Measurements from ENCODE around the gene ST6GALNAC5. TPM values are rescaled to one million over a fixed set of nuclear protein-coding genes. Genes with fewer than 3 reads are reported as not detected.

Gene ST6GALNAC5
- total RNA-seq, 2 donors from 2014 or later: 9.1 to 9.4 TPM

DNA sequence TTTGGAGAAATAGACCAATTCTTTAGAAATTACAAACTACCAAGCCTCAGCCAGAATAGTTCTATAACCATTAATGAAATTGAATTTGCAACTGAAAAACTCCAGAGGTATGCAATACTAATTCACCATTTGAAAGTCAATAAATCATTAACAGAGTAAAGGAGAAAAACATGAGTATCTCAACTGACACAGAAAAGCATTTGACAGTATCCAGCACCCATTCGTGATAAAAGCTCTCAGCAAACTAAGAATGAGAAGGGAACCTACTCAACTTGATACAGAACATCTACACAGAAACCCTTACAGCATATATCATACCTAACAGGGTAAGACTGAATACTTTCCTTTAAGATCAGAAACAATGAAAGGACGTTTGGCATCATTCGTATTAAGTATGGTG, 54.3 kb downstream of the ST6GALNAC5 start:
- H3K9me3 ChIP-seq (ENCODE audit: control insufficient read depth, low read length): no peaks in the 10 kb centered on the region
- no peak overlapping the region for H3K27ac ChIP-seq (ENCODE audit: low read depth, low read length)
- WGBS, 2 experiments (ENCODE audit: insufficient coverage in 1 of 2, insufficient read length in 1 of 2): 90% methylated on average over 3 of the region's 3 CpGs; no CpG with 5 or more reads in 1 of the 2 experiments
- H3K36me3 Mint-ChIP-seq (ENCODE audit: low read depth): no peaks in the 10 kb centered on the region
- H3K27me3 ChIP-seq (ENCODE audit: control insufficient read depth, insufficient read depth, low read length, poor library complexity, severe bottlenecking): no peaks in the 10 kb centered on the region
- no peak overlapping the region for H3K4me3 ChIP-seq (ENCODE audit: low read length)
- DNase-seq: no peak
- H3K4me1 ChIP-seq (ENCODE audit: control insufficient read depth, insufficient read depth, low read length): peaks cover 5% of the 10 kb centered on the region
- peaks cover 31% of the 10 kb centered on the region for H3K4me1 Mint-ChIP-seq
- H3K27me3 Mint-ChIP-seq (ENCODE audit: insufficient read depth): no peaks in the 10 kb centered on the region
- no peaks in the 10 kb centered on the region for H3K9me3 Mint-ChIP-seq
- no peak overlapping the region for H3K27ac Mint-ChIP-seq
- no peak overlapping the region for H3K4me3 Mint-ChIP-seq
- TF ChIP-seq, protein P1, sequence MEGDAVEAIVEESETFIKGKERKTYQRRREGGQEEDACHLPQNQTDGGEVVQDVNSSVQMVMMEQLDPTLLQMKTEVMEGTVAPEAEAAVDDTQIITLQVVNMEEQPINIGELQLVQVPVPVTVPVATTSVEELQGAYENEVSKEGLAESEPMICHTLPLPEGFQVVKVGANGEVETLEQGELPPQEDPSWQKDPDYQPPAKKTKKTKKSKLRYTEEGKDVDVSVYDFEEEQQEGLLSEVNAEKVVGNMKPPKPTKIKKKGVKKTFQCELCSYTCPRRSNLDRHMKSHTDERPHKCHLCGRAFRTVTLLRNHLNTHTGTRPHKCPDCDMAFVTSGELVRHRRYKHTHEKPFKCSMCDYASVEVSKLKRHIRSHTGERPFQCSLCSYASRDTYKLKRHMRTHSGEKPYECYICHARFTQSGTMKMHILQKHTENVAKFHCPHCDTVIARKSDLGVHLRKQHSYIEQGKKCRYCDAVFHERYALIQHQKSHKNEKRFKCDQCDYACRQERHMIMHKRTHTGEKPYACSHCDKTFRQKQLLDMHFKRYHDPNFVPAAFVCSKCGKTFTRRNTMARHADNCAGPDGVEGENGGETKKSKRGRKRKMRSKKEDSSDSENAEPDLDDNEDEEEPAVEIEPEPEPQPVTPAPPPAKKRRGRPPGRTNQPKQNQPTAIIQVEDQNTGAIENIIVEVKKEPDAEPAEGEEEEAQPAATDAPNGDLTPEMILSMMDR (conservative IDR thresholded peaks at IDR 0.05): no peak
- H3K9ac ChIP-seq (ENCODE audit: extremely low read depth, low read length, poor library complexity, severe bottlenecking): no peak overlapping the region
- H3K36me3 ChIP-seq (ENCODE audit: control insufficient read depth, insufficient read depth, low read length): no peaks in the 10 kb centered on the region

- Mint-ChIP-seq H3K36me3 (ENCODE audit: low read depth) (peaks cover 9% of the 10 kb centered on the region), H3K4me1 (peaks cover 8% of the 10 kb centered on the region), H3K4me3 (no peak overlapping the region), H3K27ac (no peak overlapping the region), H3K27me3 (ENCODE audit: insufficient read depth) (no peaks in the 10 kb centered on the region), H3K9me3 (peaks cover 5% of the 10 kb centered on the region)
- TF ChIP-seq, protein P1 (conservative IDR thresholded peaks at IDR 0.05): no peak
- peaks cover 9% of the 10 kb centered on the region for H3K9me3 ChIP-seq (ENCODE audit: control insufficient read depth, low read length)
- WGBS, 2 experiments (ENCODE audit: insufficient coverage in 1 of 2, insufficient read length in 1 of 2): 90 to 100% methylated on average over 3 of the region's 3 CpGs
- no peaks in the 10 kb centered on the region for H3K27me3 ChIP-seq (ENCODE audit: control insufficient read depth, insufficient read depth, low read length, poor library complexity, severe bottlenecking)
- H3K9ac ChIP-seq (ENCODE audit: extremely low read depth, low read length, poor library complexity, severe bottlenecking): no peak overlapping the region
- DNase-seq: no peak
- H3K4me1 ChIP-seq (ENCODE audit: control insufficient read depth, insufficient read depth, low read length): no peaks in the 10 kb centered on the region
- H3K27ac ChIP-seq (ENCODE audit: low read depth, low read length): no peak overlapping the region
- H3K36me3 ChIP-seq (ENCODE audit: control insufficient read depth, insufficient read depth, low read length): no peaks in the 10 kb centered on the region
- H3K4me3 ChIP-seq (ENCODE audit: low read length): no peak overlapping the region
Measured at GRCh38 chr1:76925825-76926224, 58.5 kb downstream of the ST6GALNAC5 start.

DNA sequence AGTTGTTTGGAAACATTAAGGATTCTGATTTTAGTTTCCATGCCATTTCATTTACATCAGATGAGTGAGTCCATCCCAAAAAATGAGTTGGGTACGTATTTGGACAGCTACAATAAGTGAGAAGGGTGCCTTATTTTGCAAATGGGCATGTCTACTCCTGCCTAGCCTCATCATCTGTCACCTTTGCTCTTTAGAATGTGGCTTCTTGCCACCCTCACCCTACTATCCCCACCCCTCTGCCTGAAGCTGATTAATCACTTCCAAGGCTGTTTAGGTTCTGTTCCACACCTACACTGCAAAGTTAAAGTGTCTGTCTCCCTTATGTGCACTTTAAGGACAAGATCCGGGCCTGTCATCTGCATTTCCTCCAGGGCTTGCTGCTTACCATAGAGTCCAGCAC, 61.2 kb downstream of the ST6GALNAC5 start:
- H3K4me1 ChIP-seq (ENCODE audit: control insufficient read depth, insufficient read depth, low read length): no peaks in the 10 kb centered on the region
- Mint-ChIP-seq H3K4me3 (no peak overlapping the region), H3K27ac (no peak overlapping the region), H3K4me1 (peaks cover 20% of the 10 kb centered on the region), H3K9me3 (peaks cover 10% of the 10 kb centered on the region), H3K36me3 (ENCODE audit: low read depth) (peaks cover 9% of the 10 kb centered on the region), H3K27me3 (ENCODE audit: insufficient read depth) (no peaks in the 10 kb centered on the region)
- H3K4me3 ChIP-seq (ENCODE audit: low read length): no peak overlapping the region
- H3K9ac ChIP-seq (ENCODE audit: extremely low read depth, low read length, poor library complexity, severe bottlenecking): no peak overlapping the region
- no peaks in the 10 kb centered on the region for H3K36me3 ChIP-seq (ENCODE audit: control insufficient read depth, insufficient read depth, low read length)
- no peak for DNase-seq
- no peaks in the 10 kb centered on the region for H3K27me3 ChIP-seq (ENCODE audit: control insufficient read depth, insufficient read depth, low read length, poor library complexity, severe bottlenecking)
- TF ChIP-seq, protein P1 (conservative IDR thresholded peaks at IDR 0.05): no peak
- 90 to 97% methylated on average over 2 of the region's 2 CpGs for WGBS, 2 experiments (ENCODE audit: insufficient coverage in 1 of 2, insufficient read length in 1 of 2)
- peaks cover 14% of the 10 kb centered on the region for H3K9me3 ChIP-seq (ENCODE audit: control insufficient read depth, low read length)
- H3K27ac ChIP-seq (ENCODE audit: low read depth, low read length): no peak overlapping the region
